Purkinje cell (primary cell): Measurements from ENCODE around the gene UFSP2. TPM values are rescaled to one million over a fixed set of nuclear protein-coding genes. Genes with fewer than 3 reads are reported as not detected.

Experiments used
- polyA plus RNA-seq: library from polyadenylated mRNA; unstranded; fragments of >200 nt; fragmentation: Nextera tagmentation; gene quantifications from 2 replicates; pipeline ENCODE4 v1.2.1, GENCODE V29; 2014

Gene UFSP2
- 70.3 and 79.4 TPM in 2 replicates for polyA plus RNA-seq

GRCh38 chr4:185425647-185426352 lies at the start of gene UFSP2:
Gene UFSP2 (minus strand): TSS chr4:185425964. CDS start chr4:185425868, 96 bp downstream.

GRCh38 chr4:185471235-185472102 lies 45.7 kb upstream of the UFSP2 start, which contains the start of gene CCDC110:
Gene CCDC110 (minus strand): TSS chr4:185471733. CDS start chr4:185471683, 50 bp downstream.

GRCh38 chr4:185396724-185397385 lies 28.9 kb downstream of the UFSP2 start, which contains the start of gene ANKRD37:
Gene ANKRD37 (plus strand): TSS chr4:185396841. CDS start chr4:185396924, 83 bp downstream.

GRCh38 chr4:185395238-185395955 lies 30.4 kb downstream of the UFSP2 start, which contains the start of gene LRP2BP:
Gene LRP2BP (minus strand): TSS chr4:185395924. CDS start chr4:185378186, 17,738 bp downstream.

Other genes with a start within 250 kb of the UFSP2 start
- 22.8 and 46.3 TPM in 2 replicates for gene CFAP97, start 222.0 kb downstream of the UFSP2 start, polyA plus RNA-seq
- gene SNX25, start 216.4 kb downstream of the UFSP2 start, polyA plus RNA-seq = 13.1 and 18.2 TPM in 2 replicates
- 4.3 and 4.5 TPM in 2 replicates for gene LRP2BP, start 30.0 kb downstream of the UFSP2 start, polyA plus RNA-seq
- 6.0 and 17.7 TPM in 2 replicates for gene ANKRD37, start 29.1 kb downstream of the UFSP2 start, polyA plus RNA-seq
- 1.2 and 3.2 TPM in 2 replicates for gene CCDC110, start 45.8 kb upstream of the UFSP2 start, polyA plus RNA-seq
- 21.9 and 24.5 TPM in 2 replicates for gene PDLIM3, start 109.5 kb upstream of the UFSP2 start, polyA plus RNA-seq